Peyer's patch (tissue), 4 donors: ENCODE measurements around the gene UFSP1.

Source experiments
- POLR2A ChIP-seq, 2 donors: fragments of 450-650 bp; IDR thresholded peaks; one replicate each; pipeline ENCODE4 v1.5.1; 2017; ENCODE audit warnings: antibody characterized with exemption in 2 of 2, mild to moderate bottlenecking in 2 of 2, moderate library complexity in 2 of 2
- TF ChIP-seq, protein P1 (sequence below), 6 experiments: fragments of 450-650 bp in 4 of 6; fragments of 200-600 bp in 2 of 6; sonication (generic) in 1 of 6; IDR thresholded peaks; one replicate each; pipeline ENCODE4 v1.5.1; 2017 to 2019; ENCODE audit warnings: antibody characterized with exemption in 6 of 6, mild to moderate bottlenecking in 3 of 6, moderate library complexity in 1 of 6

DNA sequence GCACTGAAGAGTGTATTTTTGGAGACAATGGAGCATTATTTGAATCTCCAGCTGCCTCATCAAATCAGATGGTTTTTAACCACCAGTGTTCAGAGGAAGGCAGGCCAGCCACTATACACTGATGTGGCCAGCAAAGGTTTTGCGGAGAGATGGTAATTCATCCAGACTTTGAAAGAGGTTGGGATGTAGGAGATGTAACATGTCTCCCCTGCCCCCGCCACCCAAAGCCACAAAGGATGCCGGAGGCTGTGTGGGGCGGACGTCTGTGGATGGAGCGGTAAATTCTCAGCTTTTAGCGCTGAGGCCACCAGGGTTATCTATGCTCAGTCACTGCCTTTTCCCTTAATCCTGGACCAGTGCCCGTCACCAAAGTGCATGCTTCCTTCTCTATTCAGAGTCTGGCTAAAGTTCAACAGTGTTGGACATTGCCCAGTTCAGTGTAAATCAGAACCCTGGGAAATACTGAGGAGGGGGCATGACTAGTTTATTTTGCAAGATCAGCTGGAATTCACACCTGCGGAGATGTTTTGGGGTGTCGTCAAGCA lies 26.0 kb downstream of the UFSP1 start:
- TF ChIP-seq, protein P1, sequence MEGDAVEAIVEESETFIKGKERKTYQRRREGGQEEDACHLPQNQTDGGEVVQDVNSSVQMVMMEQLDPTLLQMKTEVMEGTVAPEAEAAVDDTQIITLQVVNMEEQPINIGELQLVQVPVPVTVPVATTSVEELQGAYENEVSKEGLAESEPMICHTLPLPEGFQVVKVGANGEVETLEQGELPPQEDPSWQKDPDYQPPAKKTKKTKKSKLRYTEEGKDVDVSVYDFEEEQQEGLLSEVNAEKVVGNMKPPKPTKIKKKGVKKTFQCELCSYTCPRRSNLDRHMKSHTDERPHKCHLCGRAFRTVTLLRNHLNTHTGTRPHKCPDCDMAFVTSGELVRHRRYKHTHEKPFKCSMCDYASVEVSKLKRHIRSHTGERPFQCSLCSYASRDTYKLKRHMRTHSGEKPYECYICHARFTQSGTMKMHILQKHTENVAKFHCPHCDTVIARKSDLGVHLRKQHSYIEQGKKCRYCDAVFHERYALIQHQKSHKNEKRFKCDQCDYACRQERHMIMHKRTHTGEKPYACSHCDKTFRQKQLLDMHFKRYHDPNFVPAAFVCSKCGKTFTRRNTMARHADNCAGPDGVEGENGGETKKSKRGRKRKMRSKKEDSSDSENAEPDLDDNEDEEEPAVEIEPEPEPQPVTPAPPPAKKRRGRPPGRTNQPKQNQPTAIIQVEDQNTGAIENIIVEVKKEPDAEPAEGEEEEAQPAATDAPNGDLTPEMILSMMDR (IDR thresholded peaks at IDR 0.05), result no peak
- no peak for TF ChIP-seq POLR2A (IDR thresholded peaks at IDR 0.05)
